GM21526 (cell line): ENCODE results near the gene HOMER3.
"Not testable (repeated sequence)": the region's sequence is repeated elsewhere in the genome, so short reads cannot be mapped to it uniquely, and the experiment has no call there.

Source experiments
- ATAC-seq: cut with Tn5 transposase; IDR thresholded peaks from one replicate; pipeline ENCODE4 v1.9.1; 2021; ENCODE audit warnings: moderate library complexity; ENCODE audit not compliant: unreplicated experiment, low FRiP score

HOMER3 gene

DNA sequence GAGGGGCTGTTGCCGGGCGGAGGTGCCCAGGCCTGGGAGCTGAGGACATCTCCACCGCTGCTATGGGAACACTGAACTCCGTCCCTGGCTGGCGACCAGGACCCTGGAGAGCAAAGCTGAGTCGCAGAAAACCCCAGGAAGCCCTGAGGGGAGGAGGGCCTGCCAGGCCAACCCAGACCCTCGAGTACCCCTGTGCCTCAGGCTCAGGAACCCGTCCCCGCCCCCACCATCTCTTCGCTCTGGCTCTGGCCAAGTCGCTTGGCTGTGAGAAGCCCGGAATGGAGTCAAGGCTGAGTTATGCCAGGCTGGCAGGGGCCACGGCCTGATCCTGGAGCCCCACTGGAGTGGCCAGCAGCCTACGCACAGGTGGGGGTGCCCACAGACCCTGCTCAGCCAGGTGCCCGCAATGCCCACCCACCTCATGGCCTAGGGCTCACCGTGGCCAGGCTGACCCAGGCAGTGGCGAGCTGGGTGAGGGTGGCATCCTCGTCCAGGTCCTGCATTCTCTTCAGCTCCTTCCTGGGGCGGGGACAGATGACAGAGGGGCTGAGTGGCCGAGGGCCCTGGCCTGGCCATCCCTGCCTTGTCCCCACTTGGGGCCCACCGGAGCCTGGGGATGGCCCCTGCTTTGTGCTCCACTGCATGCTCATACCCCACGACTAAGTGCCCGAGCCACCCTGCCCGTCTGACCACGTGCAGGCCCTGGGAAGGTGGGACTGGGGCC is 36.5 kb downstream of the HOMER3 start:
- no peak for ATAC-seq

DNA sequence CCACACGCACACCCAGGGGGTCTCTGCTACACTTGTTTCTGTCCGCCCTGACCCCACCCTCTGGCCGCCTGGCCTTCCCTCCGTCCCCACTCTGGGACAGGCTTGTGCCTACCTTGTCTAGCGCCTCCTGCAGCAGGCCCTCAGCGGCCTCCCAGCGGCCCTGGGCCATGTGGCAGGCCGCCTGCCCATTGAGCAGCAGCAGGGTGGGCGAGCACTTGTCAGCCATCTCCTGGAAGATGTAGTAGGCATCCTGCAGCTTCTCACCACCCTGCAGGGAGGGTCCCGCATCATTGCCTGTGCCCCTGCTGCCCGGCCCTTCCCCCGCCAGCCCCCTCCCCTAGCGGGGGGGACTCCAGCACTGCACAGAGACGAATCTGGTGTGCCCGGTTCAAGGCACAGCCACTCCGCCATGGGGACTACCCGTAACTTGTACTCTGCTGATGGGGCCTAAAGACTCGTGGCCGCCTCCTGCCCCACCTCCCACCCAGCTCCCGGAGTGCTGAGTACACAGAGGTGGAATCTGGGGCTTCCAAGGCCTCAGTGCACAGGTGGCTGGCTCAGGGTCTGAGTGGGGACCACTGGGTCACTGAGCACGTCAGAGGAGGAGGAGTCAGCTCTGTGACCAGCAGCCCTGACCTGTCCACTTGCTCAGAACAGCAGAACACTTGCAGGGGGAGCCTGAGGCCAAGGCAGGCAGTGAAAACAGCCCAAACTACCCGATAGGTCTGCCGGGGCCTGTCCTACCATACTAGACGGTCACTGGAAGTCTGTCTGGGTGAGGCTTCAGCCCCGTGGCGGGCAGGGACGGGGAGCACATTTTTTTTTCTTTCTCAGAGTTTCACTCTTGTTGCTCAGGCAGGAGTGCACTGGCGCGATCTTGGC is 37.6 kb downstream of the HOMER3 start:
- no peak for ATAC-seq

DNA sequence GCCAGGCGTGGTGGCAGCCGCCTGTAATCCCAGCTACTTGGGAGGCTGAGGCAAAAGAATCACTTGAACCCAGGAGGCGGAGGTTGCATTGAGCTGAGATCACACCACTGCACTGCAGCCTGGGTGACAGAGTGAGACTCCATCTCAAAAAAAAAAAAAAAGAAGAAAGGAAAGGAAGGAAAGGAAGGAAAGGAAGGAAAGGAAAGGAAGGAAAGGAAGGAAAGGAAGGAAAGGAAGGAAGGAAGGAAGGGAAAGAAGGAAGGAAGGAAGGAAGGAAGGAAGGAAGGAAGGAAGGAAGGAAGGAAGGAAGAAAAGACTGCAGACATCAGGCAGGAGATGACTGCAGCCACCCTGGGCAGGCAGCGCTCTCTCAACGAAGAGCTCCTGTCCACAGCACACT is 38.5 kb downstream of the HOMER3 start:
- not testable (repeated sequence) for ATAC-seq

DNA sequence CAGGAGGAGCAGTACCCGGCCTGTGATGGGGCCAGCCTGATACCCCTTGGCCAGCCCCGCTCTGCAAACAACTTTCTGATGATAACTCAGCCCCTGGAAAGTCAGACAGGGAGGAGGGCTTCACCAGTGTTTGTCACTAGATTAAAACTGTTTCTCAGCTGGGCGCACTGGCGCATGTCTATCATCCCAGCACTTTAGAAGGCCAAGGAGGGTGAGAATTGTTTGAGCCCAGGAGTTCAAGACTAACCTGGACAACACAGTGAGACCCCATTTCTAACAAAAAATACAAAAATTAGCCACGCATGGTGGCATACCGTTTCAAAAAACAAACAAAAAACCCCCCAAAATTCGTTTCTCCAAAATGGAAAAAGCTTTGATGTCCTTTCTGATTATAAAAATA is 39.5 kb downstream of the HOMER3 start:
- ATAC-seq: no peak

DNA sequence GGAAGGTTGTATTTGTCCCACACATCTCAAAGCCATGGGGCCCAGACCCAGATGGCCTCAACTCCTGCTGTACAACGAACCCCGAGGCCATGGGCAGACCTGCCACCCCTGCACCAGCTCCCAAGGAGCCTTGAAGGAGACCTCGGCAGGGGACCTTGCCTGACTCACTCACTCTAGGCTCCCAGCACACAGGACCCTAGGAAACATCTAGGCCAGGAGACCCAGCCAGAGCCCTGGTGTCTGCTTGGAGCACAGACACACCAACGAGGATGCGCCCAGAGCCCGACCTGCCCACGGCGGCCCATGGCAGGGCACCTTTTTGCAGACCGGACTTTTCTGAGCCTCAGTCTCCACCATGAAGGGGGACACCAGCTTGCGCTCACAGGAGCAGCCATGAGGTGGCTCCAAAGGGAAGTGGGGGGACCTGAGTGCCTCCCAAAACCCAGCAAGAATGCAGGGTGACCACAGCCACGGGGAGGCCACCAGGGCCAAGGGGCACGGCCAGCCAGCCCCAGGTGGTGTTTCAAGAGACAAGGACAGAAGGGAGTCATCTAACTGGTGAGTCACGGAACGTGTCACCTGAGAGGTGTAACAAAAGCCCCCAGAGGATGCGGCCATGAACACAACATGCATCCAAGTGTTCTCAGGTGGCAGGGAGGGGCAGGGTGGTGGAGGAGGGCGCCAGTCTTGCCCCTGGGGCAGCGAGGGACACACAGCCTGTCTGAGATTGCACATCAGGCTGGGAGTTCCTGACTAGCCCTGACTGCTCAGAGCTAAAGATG is 40.1 kb downstream of the HOMER3 start:
- no peak for ATAC-seq

DNA sequence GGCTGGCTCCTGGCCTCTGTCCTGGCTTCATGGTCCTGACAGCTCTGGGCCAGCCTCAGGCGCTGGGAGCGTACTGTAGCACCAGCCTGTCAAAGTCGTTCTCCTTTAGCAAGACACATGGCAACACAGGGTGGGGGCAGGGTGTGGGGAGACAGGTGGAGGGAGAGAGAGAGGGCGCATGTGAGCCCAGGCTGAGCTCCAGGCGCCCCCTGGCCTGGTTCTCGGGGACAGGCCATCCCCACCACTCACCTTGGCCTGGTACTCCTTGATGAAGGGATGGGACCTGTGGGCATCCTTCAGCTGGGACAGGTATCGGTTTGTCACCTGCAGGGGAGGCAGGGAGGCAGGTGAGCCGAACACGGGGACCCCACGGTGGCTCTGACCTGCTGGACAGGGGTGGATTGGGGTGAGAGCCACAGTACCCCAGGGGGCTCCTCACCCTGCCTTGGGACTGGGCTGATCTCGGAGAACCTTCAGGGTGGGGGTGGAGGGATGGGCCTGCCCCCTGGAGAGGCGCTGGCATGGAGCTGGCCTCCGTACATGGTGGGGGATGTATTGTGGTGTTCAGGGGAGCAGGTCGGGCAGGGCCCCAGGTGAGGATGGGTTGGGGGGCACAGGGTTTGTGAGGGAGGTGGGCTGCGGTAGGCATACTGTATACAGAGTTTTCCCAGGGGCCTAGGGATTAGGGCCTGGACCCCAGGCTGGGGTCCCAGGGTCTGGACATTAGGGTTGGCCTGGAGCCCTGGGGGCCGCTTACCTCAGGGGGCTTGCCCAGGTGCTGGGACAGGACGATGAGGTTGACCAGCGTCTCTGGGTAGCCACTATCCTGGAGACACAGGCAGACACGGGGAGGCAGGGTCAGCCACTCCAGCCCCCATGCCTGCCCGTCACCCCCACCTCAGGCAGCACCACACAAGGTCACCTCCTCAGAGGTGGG is 41.1 kb downstream of the HOMER3 start:
- no peak for ATAC-seq

DNA sequence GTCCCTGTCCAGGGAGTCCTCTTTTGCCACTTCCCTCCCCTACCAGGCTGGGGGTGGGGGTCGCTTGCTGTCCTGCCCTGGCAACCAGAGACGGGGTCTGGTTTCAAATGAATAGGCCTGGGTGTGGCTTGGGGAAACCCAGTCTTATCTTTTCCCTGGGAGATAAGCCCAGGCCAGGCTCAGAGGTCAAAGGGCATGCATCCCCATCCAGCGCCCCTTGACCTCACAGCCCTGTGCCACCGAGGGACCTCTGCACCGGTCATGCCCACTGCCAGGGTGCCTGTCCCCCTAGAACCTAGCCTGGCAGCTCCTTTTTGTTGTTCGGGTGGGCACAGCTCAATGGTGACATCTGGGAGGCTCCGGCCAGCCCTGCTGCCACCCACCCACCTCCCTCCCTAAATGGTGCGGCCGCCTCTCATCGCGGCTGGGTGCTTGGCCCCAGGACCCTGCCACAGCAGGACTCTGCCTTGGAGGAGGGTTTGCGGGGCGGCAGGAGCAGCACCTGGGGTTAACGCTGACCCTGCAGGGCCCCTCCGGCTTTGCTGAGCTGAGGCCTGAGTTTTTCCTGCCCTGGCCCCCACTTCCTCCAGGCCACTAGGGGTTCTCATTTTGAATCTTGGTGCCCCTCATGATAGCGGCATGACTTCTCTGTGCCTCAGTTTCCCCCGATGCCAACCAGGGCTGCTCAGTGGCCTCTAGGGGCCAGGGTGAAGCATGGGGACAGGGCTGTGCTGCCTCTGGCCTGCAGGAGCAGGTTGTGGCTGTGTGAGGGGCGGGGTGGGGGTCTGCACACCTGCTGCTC is 42.2 kb downstream of the HOMER3 start:
- no peak for ATAC-seq

DNA sequence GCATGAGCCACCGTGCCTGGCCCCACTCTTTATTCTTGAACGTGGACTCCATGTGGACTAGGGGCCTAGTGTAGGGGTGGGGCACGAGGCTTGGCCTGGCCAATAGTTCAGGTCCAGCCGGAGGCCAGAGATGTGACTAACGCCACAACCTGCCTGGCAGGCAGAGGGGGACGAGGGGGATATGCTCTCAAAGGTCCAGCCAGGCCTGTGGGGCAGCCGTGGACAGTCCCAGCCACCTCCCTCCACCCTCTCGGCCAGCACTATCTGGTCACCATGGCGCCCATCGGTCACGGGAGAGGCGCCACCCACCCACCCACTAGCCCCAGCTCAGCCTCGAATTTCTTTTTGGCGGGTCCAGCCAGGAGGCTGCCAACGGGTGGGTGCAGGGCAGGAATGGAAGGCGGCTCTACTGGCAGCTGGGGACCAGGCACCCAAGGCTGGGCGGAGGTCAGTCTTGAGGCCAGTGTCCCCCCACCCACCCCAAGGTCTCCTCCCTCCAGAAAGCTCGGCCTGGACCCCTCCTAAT is 42.9 kb downstream of the HOMER3 start:
- ATAC-seq: no peak

DNA sequence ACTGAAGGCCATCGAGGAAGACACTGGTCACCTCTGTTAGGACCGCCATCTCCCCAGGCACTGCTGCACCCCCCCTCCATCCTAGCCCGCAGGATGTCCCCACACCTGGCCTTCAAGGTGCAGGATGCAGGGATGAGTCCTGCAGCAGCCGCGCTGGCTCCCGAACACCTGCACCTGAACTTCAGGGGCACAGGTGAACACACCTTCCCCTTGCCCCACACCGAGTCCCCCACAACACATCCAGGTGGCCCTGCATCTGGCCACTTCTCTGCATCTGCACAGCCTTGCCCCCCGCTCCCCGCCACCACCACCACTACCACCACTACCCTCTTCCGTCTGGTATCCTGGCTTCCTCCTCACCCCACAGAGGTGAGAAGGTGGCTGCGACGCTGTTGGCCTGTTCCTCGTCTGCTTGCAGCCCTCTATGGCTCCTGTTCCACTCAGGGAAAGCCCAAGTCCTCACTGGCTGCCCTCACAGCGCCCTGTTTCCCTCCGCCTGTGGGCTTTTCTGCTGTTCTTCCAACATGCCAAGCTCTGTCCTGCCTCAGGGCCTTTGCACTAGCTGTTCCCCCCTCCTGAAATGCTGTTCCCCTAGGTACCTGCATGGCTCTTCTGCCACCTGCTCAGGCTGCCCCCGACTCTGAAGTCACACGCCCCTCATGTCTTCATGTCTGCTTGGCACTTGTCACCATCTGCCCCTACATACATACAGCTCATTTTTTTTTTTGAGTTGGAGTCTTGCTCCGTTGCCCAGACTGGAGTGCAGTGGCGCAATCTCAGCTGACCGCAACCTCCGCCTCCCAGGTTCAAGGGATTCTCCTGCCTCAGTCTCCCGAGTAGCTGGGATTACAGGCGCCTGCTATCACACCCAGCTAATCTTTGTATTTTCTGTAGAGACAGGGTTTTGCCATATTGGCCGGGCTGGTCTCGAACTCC is 43.7 kb downstream of the HOMER3 start:
- no peak for ATAC-seq

DNA sequence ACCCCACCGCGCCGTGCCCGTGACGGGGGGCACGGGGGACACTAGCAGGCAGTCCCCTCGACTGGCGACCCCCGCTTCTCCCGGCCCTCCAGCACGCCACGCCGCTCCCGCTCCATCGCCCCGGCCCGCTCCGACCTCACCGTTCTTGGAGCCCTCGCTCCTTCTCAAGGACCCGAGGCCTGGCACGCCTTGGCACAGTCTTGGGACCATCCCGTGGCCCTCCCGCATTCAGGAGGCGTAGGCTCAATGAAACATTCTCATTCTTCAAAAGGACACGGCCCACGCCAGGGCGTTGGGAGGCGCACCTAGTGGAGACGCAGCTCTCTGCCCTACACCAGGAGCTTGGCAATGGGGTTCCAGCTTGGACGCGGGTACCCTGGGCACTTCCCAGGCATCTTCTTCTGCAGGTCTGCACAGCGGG is 44.6 kb downstream of the HOMER3 start:
- ATAC-seq: no peak

DNA sequence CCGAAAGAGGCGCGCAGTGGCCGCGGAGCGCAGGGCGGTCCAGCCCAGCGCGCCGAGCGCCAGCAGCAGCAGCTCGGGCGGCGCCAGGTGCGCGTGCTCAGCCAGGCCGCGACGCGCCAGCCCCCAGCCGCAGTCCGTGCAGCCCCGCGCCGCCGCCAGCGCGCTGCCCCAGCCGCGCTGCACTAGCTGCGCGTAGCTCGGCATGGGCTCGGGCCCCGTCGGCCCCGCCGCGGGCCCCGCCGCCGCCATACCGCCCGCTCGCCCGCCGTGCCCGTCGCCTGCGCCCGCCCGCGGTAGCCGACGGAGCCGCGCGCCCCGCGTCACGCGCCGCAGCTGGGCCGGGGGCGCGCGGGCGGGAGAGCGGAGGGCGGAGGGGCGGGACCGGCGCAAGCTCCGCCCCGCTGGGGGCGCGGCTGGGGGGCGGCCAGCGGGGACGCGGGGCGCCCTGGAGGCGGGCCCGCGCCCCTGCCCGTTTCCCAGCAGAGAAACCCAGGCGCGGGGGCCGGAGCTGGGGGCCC is 45.1 kb downstream of the HOMER3 start, which contains the start of gene CERS1:
CERS1 (minus strand) TSS at position 335 of the 518 bp plus-strand sequence; CDS start at position 249, 86 bp downstream.
- ATAC-seq: no peak

DNA sequence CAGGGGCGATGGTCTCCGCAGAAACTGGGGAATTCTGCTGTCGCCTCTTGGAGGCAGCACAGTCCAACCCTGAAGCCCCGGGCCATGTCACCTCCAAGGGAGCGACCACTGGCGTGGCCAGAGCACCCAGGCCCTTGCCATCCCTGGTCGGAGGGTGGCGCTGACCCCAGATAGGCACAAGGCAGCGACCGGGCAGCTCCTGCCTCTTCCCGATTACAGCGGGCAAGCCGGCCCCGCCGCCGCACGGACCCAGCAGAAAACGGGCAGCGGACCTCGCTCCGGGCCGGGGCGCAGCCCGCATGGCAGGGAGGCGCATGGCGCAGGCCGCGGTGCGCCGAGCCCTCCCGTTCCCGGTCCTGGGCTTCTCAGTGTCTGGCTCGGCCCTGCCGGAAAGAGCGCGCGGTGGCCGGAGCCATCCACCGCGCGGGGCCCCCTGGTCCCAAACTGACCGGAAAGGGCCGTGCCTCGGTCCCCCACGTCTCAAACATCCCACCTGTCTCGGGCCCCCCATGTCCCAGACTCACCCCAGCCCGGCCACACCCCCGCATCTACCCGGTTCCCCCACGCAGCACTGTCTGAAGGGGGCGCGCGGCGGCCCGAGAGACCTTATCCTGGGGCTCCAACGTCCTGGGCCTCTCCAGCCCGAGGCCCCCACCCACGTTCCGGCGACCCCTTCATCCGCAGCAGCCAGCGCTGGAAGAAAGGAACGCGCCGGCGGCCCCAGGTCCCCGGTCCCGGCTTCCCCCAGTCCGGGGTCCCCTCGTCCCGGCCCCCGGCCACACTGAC is 45.8 kb downstream of the HOMER3 start:
- ATAC-seq: no peak

DNA sequence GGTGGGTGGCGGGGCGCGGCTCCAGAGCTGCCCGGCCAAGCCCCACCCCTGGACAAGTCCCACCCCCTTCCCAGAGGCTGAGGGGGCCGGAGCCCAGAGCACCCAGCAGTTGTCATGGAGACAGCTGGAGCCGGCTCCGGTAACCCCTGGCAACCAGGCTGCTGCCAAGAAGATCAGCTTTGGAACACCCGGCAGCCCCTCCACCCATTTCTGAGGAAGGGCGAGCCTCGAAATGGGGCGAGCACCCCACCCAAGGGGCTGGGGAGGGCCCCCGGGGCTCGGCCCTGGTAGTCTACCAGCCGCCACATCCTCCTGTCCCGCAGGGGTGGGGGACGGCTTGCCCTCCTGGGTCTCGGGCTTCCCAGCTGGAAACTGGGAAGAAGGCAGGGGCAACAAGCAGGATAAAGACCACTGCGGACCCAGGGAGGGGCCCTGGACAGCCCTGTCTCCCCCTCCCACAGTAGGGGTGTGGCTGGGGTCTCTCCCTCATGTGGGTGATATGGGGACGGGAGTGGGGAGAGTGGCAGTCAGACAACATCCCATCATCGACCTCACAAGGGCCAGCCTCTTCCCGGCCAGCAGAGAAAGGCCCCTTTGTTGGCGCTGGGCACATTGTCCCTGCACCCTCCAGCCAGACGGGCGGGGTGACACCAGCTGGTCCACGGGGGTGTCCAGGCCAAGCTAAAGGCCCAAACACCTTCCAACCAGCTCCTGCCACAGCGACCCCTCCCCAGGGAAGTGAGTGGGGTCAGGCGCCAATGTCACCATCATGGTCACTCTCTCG is 46.6 kb downstream of the HOMER3 start:
- ATAC-seq: no peak

DNA sequence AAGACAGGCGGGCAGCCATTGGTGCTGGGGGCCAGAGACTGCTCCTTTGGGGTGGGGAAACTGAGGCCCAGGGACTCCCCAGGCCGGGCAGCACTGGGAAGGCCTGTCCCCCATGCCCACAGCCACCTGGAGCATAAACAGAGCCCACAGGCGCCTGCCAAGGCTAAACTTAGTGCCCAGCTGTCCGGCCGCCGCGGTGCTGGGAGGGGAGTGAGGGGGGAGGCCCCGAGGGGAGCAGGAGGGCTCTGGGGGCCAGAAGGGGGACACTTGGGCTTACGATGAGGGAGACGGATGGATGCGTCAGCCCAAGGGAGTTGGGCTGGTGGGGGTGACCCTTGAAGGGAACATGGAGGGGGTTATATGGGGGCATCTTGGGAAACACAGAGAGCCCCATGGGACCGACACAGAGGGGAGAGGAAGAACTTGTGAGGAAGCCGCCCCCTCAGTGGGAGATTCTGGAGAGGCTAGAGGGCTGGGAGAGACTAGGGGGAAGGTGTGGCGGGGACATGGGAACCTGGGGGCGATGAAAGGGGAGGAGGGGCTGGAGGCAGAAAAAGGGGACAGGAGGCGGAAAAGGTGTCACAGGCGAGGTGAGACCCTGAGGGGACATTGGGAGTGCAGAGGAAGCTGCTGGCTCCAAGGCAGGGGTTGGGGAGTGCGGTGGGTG is 47.3 kb downstream of the HOMER3 start:
- no peak for ATAC-seq

DNA sequence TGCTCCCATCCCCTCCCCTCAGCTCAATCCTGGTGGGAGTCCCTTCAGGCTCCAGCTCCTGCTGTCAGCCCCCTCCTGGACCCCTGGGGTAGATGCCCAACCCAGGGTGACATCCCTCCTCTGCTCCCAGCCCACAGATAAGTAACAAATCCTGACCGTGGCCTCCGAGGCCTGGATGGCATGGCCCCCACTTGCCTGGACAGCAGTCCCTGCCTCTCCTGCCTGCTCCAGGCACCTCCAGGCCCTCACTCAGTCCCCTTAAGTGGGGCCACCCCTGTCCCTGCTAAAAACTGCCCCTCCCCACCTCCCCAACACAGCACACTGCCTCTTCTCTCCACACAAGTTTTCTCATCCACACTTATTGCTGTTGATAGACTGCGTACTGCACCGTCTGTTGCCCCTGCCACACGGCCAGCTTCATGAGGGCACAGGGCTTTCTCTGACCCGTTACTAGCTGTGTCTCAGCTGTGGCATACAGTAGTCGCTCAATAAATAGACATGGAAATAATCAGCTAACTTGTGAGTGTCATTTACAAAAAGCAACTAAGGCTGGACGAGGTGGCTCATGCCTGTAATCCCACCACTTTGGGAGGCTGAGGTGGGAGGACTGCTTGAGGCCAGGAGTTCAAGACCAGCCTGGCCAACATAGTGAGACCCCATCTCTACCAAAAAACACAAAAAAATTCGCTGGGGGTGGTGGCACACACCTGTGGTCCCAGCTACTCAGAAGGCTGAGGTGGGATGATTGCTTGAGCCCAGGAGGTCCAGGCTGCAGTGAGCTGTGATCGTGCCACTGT is 50.9 kb downstream of the HOMER3 start:
- ATAC-seq: no peak
